Thyroid gland (tissue), 4 donors: ENCODE results near the gene HSPA1A. TPM values are rescaled to one million over a fixed set of nuclear protein-coding genes. Genes with fewer than 3 reads are reported as not detected.

Experiments
- DNase-seq, 2 donors: peaks; one replicate each; pipeline ENCODE4 v3.0.0-alpha.2; 2019
- H3K27ac ChIP-seq, 3 donors: fragments of 200-600 bp; sonication (generic); 1 replicate in 2 of 3; 2 replicates in 1 of 3; pipeline ENCODE4 v1.5.1; 2016 to 2019; ENCODE audit warnings: mild to moderate bottlenecking in 1 of 3, moderate library complexity in 1 of 3
- H3K27me3 ChIP-seq: fragments of 200-600 bp; sonication (generic); one replicate; pipeline ENCODE4 v1.5.1; 2019
- H3K36me3 ChIP-seq, 2 donors: fragments of 200-600 bp; sonication (generic); one replicate each; pipeline ENCODE4 v1.5.1; 2016 to 2019
- H3K4me1 ChIP-seq, 2 donors: fragments of 200-600 bp; sonication (generic); one replicate each; pipeline ENCODE4 v1.5.1; 2017 to 2019
- H3K4me3 ChIP-seq, 3 donors: fragments of 200-600 bp; sonication (generic); replicated peaks in 1 of 3; 1 replicate in 2 of 3; 2 replicates in 1 of 3; pipeline ENCODE4 v1.5.1; 2016; ENCODE audit warnings: mild to moderate bottlenecking in 1 of 3
- H3K9me3 ChIP-seq: fragments of 200-600 bp; sonication (generic); one replicate; pipeline ENCODE4 v1.5.1; 2017
- POLR2A ChIP-seq, 2 donors: fragments of 450-650 bp; IDR thresholded peaks; one replicate each; pipeline ENCODE4 v1.6.1; 2017; ENCODE audit warnings: antibody characterized with exemption in 2 of 2, mild to moderate bottlenecking in 2 of 2, moderate library complexity in 1 of 2
- WGBS, 2 donors: methylation state at CpG; one replicate each; pipeline ENCODE4 v1.1.5; 2017; 5-methylcytosine and 5-hydroxymethylcytosine counted together
- intact Hi-C: fragments of 100-400 bp; cut with DNase I; formaldehyde crosslinking; loops from one replicate; pipeline ENCODE4 v1.15.1; 2023
- total RNA-seq, 4 donors: library from RNA; depleted of rRNA; stranded (reverse); fragments of >200 nt; gene quantifications; one replicate each; pipeline ENCODE4 v1.2.3, GENCODE V29; 2016
- TF ChIP-seq, protein P1 (sequence below), 6 experiments: fragments of 200-600 bp in 3 of 6; fragments of 450-650 bp in 3 of 6; sonication (generic) in 3 of 6; IDR thresholded peaks; one replicate each; pipeline ENCODE4 v1.5.1; 2016 to 2019; ENCODE audit warnings: antibody characterized with exemption in 6 of 6, mild to moderate bottlenecking in 2 of 6, inconsistent platforms in 1 of 6, moderate library complexity in 1 of 6

HSPA1A gene
- total RNA-seq, 4 donors from 2014 or later, result 148 to 320 (median 190) TPM

DNA sequence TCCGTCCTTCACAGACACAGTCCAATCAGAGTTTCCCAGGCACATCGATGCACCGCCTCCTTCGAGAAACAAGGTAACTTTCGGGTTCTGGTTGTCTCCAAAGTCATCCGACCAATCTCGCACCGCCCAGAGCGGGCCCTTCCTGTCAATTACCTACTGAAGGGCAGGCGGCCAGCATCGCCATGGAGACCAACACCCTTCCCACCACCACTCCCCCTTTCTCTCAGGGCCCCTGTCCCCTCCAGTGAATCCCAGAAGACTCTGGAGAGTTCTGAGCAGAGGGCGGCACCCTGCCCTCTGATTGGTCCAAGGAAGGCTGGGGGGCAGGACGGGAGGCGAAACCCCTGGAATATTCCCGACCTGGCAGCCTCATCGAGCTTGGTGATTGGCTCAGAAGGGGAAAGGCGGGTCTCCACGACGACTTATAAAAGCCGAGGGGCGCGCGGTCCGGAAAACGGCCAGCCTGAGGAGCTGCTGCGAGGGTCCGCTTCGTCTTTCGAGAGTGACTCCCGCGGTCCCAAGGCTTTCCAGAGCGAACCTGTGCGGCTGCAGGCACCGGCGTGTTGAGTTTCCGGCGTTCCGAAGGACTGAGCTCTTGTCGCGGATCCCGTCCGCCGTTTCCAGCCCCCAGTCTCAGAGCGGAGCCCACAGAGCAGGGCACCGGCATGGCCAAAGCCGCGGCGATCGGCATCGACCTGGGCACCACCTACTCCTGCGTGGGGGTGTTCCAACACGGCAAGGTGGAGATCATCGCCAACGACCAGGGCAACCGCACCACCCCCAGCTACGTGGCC lies 12.1 kb downstream of the HSPA1A start, which contains the start of gene HSPA1B:
Gene HSPA1B, plus strand, starts transcription at position 453 of the 794 bp plus-strand sequence. Its CDS starts 213 bp downstream, at position 666.
- Histone ChIP-seq H3K36me3 (no peaks in the 10 kb centered on the region), H3K4me3 (peak within 1 kb of the TSS in 2 of 3 donors; percentile 55 to 70), H3K9me3 (no peaks in the 10 kb centered on the region), H3K4me1 (peaks cover 50 to 53% of the 10 kb centered on the region in 2 donors), H3K27me3 (no peaks in the 10 kb centered on the region), H3K27ac (peak within 1 kb of the TSS; percentile 99 to 100 (median 99))
- TF ChIP-seq POLR2A (IDR thresholded peaks at IDR 0.05), result peak; percentile 100
- TF ChIP-seq, protein P1, sequence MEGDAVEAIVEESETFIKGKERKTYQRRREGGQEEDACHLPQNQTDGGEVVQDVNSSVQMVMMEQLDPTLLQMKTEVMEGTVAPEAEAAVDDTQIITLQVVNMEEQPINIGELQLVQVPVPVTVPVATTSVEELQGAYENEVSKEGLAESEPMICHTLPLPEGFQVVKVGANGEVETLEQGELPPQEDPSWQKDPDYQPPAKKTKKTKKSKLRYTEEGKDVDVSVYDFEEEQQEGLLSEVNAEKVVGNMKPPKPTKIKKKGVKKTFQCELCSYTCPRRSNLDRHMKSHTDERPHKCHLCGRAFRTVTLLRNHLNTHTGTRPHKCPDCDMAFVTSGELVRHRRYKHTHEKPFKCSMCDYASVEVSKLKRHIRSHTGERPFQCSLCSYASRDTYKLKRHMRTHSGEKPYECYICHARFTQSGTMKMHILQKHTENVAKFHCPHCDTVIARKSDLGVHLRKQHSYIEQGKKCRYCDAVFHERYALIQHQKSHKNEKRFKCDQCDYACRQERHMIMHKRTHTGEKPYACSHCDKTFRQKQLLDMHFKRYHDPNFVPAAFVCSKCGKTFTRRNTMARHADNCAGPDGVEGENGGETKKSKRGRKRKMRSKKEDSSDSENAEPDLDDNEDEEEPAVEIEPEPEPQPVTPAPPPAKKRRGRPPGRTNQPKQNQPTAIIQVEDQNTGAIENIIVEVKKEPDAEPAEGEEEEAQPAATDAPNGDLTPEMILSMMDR (IDR thresholded peaks at IDR 0.05), result peak in 1 of 6 experiments; percentile 11
- intact Hi-C loops, result no loop called here
- whole genome bisulfite sequencing, 2 donors, result 0 to 2% methylated on average over 24 to 27 of the region's 56 CpGs
- peak; percentile 100 for DNase-seq

DNA sequence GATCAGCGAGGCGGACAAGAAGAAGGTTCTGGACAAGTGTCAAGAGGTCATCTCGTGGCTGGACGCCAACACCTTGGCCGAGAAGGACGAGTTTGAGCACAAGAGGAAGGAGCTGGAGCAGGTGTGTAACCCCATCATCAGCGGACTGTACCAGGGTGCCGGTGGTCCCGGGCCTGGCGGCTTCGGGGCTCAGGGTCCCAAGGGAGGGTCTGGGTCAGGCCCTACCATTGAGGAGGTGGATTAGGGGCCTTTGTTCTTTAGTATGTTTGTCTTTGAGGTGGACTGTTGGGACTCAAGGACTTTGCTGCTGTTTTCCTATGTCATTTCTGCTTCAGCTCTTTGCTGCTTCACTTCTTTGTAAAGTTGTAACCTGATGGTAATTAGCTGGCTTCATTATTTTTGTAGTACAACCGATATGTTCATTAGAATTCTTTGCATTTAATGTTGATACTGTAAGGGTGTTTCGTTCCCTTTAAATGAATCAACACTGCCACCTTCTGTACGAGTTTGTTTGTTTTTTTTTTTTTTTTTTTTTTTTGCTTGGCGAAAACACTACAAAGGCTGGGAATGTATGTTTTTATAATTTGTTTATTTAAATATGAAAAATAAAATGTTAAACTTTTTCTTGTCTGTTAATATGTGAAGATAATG lies 14.4 kb downstream of the HSPA1A start:
- Histone ChIP-seq H3K9me3 (no peaks in the 10 kb centered on the region), H3K27me3 (no peaks in the 10 kb centered on the region), H3K4me1 (peaks cover 28 to 30% of the 10 kb centered on the region in 2 donors), H3K27ac (peak overlapping the region; percentile 11 to 92 (median 92)), H3K4me3 (peak overlapping the region in 2 of 3 donors; percentile 32 to 54), H3K36me3 (no peaks in the 10 kb centered on the region)
- intact Hi-C loops, result loop anchor here (5.0 to 10.0 kb wide), 2 partner anchors 105 to 147 kb away; partner anchors contain the start of genes DDAH2, LY6G5C, LY6G6C and MPIG6B
- WGBS, 2 donors, result 0% methylated on average over 11 to 15 of the region's 15 CpGs
- TF ChIP-seq, protein P1 (IDR thresholded peaks at IDR 0.05), result peak in 3 of 6 experiments; percentile 39 to 89 (median 57)
- TF ChIP-seq POLR2A (IDR thresholded peaks at IDR 0.05), result peak in 1 of 2 donors; percentile 7
- DNase-seq, result peak; percentile 29 to 31

DNA sequence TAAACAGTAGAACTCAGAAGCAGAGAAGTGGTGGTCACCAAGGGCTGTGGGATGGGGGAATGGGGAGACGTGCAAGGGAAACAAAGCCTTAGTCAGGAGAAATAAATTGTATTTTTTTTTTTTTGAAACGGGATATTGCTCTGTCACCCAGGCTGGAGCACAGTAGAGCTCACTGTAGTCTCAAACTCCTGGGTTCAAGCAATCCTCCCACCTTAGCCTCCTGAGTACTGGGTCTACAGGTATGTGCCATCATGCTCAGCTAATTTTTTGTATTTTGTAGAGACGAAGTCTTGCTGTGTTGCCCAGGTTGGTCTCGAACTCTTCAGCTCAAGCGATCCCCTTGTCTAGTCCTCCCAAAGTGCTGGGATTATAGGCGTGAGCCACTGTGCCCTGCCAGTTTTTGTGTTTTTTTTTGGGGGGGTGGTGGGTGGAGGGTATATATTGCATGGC lies 15.6 kb downstream of the HSPA1A start:
- peaks cover 22% of the 10 kb centered on the region in 2 donors for H3K4me1 ChIP-seq
- no peaks in the 10 kb centered on the region for H3K27me3 ChIP-seq
- no peaks in the 10 kb centered on the region for H3K9me3 ChIP-seq
- peak overlapping the region; percentile 11 to 92 (median 92) for H3K27ac ChIP-seq
- 59 to 61% methylated on average over 6 of the region's 6 CpGs for WGBS, 2 donors
- H3K4me3 ChIP-seq, result peak overlapping the region in 2 of 3 donors; percentile 32 to 54
- intact Hi-C loops, result loop anchor here (5.0 to 10.0 kb wide), 2 partner anchors 106 to 149 kb away; partner anchors contain the start of genes DDAH2, LY6G5C, LY6G6C and MPIG6B
- H3K36me3 ChIP-seq, result no peaks in the 10 kb centered on the region
- TF ChIP-seq POLR2A (IDR thresholded peaks at IDR 0.05), result no peak
- TF ChIP-seq, protein P1 (IDR thresholded peaks at IDR 0.05), result no peak
- no peak for DNase-seq

DNA sequence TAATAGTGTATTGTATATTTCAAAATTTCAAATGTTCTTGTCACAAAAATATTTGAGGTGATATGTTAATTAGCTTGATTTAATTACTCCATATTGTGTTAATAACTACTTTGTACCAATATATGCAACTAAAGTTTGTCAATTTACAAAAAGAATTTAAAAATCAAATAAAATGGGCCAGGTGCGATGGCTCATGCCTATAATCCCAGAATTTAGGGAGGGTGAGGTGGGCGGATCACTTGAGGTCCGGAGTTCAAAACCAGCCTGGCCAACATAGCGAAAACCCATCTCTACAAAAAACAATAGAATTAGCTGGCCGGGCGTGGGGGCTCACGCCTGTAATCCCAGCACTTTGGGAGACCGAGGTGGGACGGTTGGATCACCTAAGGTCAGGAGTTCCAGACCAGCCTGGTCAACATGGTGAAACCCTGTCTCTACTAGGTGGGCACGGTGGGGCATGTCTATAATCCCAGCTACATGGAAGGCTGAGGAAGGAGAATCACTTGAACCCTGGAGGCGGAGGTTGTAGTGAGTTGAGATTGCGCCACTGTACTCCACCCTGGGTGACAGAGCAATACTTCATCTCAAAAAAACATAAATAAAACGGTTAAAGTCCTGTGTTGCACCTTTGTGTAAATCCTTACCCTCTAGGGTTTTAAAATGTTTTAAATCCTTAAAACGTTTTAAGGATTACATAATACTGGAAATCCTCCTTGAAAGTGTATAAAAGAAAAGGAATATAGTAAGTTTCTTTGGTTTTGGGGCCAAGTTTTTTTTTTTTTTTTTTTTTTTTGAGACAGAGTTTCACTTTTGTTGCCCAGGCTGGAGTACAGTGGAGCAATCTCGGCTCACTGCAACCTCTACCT lies 16.2 kb downstream of the HSPA1A start:
- peak overlapping the region in 2 of 3 donors; percentile 92 for H3K27ac ChIP-seq
- 87 to 88% methylated on average over 15 of the region's 15 CpGs for WGBS, 2 donors
- intact Hi-C loops, result loop anchor here (5.0 to 10.0 kb wide), 2 partner anchors 107 to 149 kb away; partner anchors contain the start of genes DDAH2, LY6G5C, LY6G6C and MPIG6B
- no peaks in the 10 kb centered on the region for H3K9me3 ChIP-seq
- H3K27me3 ChIP-seq, result no peaks in the 10 kb centered on the region
- no peak for TF ChIP-seq POLR2A (IDR thresholded peaks at IDR 0.05)
- H3K4me1 ChIP-seq, result peaks cover 22% of the 10 kb centered on the region in 2 donors
- no peaks in the 10 kb centered on the region for H3K36me3 ChIP-seq
- no peak overlapping the region for H3K4me3 ChIP-seq
- no peak for DNase-seq
